Nephron progenitor cell (in vitro differentiated cells): ENCODE data around the gene JMJD7.

Experiments
- DNase-seq: peaks from one replicate; pipeline ENCODE4 v3.0.0; 2021
- H3K27ac Mint-ChIP-seq: 2 replicates; pipeline ENCODE4 v1.8.0; 2021; ENCODE audit warnings: mild to moderate bottlenecking, moderate library complexity, mixed read lengths
- H3K27me3 Mint-ChIP-seq: 2 replicates; pipeline ENCODE4 v1.8.0; 2021; ENCODE audit warnings: mild to moderate bottlenecking, low read depth, mixed read lengths; ENCODE audit not compliant: poor library complexity
- H3K36me3 Mint-ChIP-seq: 2 replicates; pipeline ENCODE4 v1.8.0; 2021; ENCODE audit warnings: low read depth, mixed read lengths
- H3K4me1 Mint-ChIP-seq: 2 replicates; pipeline ENCODE4 v1.8.0; 2021; ENCODE audit warnings: mixed read lengths
- H3K4me3 Mint-ChIP-seq: 2 replicates; pipeline ENCODE4 v1.8.0; 2021; ENCODE audit warnings: mild to moderate bottlenecking, moderate library complexity, mixed read lengths
- H3K9me3 Mint-ChIP-seq: 2 replicates; pipeline ENCODE4 v1.8.0; 2021; ENCODE audit warnings: mild to moderate bottlenecking, moderate library complexity, mixed read lengths
- TF ChIP-seq, protein P1 (sequence below): fragments of 200-600 bp; sonication (generic); IDR thresholded peaks from 2 replicates; pipeline ENCODE4 v1.5.0; 2021; ENCODE audit warnings: antibody characterized with exemption

Gene JMJD7

GRCh38 chr15:41872166-41872747, 44.4 kb downstream of the JMJD7 start:
- TF ChIP-seq, protein P1, sequence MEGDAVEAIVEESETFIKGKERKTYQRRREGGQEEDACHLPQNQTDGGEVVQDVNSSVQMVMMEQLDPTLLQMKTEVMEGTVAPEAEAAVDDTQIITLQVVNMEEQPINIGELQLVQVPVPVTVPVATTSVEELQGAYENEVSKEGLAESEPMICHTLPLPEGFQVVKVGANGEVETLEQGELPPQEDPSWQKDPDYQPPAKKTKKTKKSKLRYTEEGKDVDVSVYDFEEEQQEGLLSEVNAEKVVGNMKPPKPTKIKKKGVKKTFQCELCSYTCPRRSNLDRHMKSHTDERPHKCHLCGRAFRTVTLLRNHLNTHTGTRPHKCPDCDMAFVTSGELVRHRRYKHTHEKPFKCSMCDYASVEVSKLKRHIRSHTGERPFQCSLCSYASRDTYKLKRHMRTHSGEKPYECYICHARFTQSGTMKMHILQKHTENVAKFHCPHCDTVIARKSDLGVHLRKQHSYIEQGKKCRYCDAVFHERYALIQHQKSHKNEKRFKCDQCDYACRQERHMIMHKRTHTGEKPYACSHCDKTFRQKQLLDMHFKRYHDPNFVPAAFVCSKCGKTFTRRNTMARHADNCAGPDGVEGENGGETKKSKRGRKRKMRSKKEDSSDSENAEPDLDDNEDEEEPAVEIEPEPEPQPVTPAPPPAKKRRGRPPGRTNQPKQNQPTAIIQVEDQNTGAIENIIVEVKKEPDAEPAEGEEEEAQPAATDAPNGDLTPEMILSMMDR, result no peak
- Mint-ChIP-seq H3K4me3 (no peak overlapping the region), H3K27ac (no peak overlapping the region), H3K4me1 (peaks cover 42% of the 10 kb centered on the region), H3K27me3 (peaks cover 19% of the 10 kb centered on the region), H3K36me3 (no peaks in the 10 kb centered on the region), H3K9me3 (no peaks in the 10 kb centered on the region)
- DNase-seq, result no peak

DNA sequence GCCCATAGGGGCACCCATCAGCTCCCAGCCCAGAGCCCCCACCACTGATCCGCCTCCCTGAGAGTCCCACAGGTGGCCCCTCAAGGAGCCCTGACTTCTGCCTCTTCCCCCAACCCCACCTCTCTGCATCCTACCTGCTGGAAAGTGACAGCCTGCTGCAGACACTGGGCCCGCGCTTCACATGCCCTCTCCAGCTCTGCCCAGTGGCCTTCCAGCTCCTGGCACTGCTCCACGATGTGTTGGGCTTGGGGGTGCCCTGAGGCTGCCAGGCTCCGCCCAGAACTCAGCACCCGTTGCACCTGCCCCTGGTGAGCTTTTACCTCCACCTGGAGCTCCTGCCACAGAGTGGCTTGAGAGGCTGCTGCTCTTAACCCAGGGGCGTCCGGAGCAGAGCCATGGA, 45.8 kb downstream of the JMJD7 start:
- Mint-ChIP-seq H3K9me3 (no peaks in the 10 kb centered on the region), H3K4me1 (peaks cover 36% of the 10 kb centered on the region), H3K27me3 (peaks cover 23% of the 10 kb centered on the region), H3K36me3 (no peaks in the 10 kb centered on the region), H3K4me3 (no peak overlapping the region), H3K27ac (no peak overlapping the region)
- TF ChIP-seq, protein P1, result no peak
- DNase-seq, result no peak

GRCh38 chr15:41874736-41875135, 46.8 kb downstream of the JMJD7 start:
- no peak overlapping the region for H3K4me3 Mint-ChIP-seq
- H3K27me3 Mint-ChIP-seq, result peaks cover 24% of the 10 kb centered on the region
- H3K9me3 Mint-ChIP-seq, result no peaks in the 10 kb centered on the region
- TF ChIP-seq, protein P1, result no peak
- no peaks in the 10 kb centered on the region for H3K36me3 Mint-ChIP-seq
- peaks cover 30% of the 10 kb centered on the region for H3K4me1 Mint-ChIP-seq
- DNase-seq, result no peak
- no peak overlapping the region for H3K27ac Mint-ChIP-seq

- DNase-seq, result no peak
- TF ChIP-seq, protein P1, result no peak
- Mint-ChIP-seq H3K27me3 (peaks cover 37% of the 10 kb centered on the region), H3K9me3 (no peaks in the 10 kb centered on the region), H3K4me3 (no peak overlapping the region), H3K4me1 (peaks cover 23% of the 10 kb centered on the region), H3K27ac (no peak overlapping the region), H3K36me3 (no peaks in the 10 kb centered on the region)
Measured at GRCh38 chr15:41876007-41876406, 48.1 kb downstream of the JMJD7 start.

DNA sequence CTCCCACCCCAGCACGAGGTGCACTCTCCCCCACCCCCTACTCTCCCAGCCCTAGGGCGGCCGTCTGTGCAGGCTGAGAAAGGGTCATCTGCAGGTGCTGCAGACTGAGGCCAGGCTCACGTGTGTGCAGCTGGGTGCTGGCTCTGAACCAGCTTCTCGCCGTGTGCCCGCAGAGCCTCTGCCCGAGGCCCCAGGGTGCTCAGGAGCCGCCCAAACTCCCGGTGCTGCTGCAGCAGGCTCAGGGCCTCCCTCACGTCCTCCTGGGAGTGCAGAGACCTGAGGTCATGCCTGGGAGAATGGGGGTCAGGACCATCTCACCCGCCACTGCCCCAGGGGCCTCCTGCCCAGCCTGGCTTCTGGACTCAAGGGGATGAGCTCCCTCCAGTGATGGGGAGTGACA, 48.8 kb downstream of the JMJD7 start:
- no peak for DNase-seq
- peaks cover 44% of the 10 kb centered on the region for H3K27me3 Mint-ChIP-seq
- no peaks in the 10 kb centered on the region for H3K9me3 Mint-ChIP-seq
- no peaks in the 10 kb centered on the region for H3K36me3 Mint-ChIP-seq
- H3K4me1 Mint-ChIP-seq, result peaks cover 26% of the 10 kb centered on the region
- no peak overlapping the region for H3K27ac Mint-ChIP-seq
- no peak overlapping the region for H3K4me3 Mint-ChIP-seq
- TF ChIP-seq, protein P1, result no peak

DNA sequence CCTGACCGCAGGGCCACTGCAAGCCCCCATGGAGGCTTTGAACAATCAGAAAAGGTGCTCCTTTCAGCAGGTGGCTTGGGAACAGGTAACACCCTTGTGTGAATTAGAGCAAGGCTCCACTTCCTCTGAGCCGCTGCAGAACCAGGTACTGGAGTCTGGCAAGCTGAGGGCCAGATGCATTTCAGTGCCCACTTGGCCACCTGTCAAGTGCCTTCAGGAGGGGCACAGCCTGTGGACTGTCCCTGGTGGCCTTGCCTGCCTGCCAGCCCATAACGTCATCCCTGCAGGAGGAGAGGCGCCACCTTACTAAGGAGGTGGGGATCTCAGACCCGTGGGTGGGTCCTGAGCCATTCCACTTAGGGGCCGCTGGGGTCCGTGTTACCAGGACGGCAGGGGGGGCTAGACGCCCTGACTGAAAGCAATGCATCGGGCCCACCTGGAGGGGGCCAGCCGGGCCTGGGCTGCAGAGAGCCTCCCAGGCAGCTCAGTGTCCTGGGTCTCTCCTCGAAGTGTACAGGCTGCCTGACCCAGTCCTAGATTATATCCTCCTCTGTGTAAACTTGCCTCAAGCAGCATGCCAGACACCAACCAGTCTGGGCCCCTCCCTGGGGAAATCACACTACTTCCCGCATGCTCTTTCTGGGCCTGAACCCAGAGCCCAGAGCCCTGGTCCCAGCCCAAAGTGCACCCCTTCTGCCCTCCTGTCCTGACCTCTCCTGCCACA, 49.9 kb downstream of the JMJD7 start:
- H3K4me1 Mint-ChIP-seq, result peaks cover 30% of the 10 kb centered on the region
- no peaks in the 10 kb centered on the region for H3K36me3 Mint-ChIP-seq
- peaks cover 44% of the 10 kb centered on the region for H3K27me3 Mint-ChIP-seq
- no peaks in the 10 kb centered on the region for H3K9me3 Mint-ChIP-seq
- H3K27ac Mint-ChIP-seq, result no peak overlapping the region
- DNase-seq, result no peak
- H3K4me3 Mint-ChIP-seq, result no peak overlapping the region
- TF ChIP-seq, protein P1, result no peak
